GM19035 (cell line): Measurements from ENCODE around the gene TOR3A.

Experiments used
- ATAC-seq: cut with Tn5 transposase; IDR thresholded peaks from one replicate; pipeline ENCODE4 v1.9.1; 2021; ENCODE audit not compliant: unreplicated experiment

The TOR3A gene

DNA sequence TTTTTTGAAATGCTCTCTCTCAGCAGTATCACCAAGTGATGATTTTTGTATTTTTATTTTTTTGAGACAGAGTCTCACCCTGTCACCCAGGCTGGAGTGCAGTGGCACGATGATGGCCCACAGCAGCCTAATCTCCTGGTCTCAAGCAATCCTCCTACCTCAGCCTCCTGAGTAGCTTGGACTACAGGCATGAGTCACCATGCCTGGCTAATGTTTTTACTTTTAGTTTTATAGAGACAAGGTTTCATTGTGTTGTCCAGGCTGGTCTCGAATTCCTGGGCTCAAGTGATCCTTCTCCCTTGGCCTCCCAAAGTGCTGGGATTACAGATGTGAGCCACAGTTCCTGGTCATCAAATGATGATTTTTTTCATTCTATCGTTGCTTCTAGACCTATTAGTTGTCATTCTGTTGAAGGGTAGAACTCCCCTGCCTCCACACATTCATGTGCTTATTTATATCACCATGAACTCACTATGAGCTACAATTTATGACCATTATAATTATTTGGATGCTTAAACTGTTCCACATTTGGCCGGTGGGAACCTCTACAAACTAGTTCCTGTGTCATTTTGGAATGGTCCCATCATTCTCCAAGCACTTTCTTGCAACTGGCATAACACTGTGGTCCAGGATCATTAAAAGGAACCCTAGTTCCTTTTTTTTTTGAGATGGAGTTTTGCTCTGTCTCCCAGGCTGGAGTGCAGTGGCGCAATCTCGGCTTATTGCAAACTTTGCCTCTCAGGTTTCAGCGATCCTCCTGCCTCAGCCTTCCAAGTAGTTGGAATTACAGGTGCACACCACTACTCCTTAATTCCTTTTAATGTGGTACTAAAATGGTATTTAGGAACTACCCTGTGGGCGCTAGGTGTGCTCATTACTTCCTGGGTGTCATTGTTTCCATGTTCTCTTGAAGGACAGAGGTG lies 20.2 kb upstream of the TOR3A start:
- no peak for ATAC-seq

DNA sequence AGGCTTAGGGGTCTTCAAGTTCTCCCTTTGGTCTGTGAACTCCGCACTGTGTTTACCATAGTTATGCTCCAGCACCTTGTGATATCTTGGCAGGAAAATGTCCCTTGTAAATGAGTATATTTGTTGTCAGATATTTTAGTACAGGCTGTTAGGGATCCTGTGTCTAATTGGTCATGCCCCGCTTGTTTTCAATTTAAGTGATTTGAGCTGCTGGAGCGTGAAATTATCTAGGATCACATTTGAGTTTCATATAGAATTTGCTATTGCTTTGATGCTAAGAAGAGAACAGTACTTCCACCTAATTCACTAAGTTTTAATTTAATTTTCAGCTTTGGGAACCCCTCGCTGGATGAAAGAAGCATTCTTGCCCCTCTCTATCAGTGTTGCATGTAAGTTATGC lies 15.4 kb upstream of the TOR3A start:
- ATAC-seq, result no peak

- ATAC-seq, result no peak
Observed at GRCh38 chr1:179077396-179077795, 4.5 kb upstream of the TOR3A start.

DNA sequence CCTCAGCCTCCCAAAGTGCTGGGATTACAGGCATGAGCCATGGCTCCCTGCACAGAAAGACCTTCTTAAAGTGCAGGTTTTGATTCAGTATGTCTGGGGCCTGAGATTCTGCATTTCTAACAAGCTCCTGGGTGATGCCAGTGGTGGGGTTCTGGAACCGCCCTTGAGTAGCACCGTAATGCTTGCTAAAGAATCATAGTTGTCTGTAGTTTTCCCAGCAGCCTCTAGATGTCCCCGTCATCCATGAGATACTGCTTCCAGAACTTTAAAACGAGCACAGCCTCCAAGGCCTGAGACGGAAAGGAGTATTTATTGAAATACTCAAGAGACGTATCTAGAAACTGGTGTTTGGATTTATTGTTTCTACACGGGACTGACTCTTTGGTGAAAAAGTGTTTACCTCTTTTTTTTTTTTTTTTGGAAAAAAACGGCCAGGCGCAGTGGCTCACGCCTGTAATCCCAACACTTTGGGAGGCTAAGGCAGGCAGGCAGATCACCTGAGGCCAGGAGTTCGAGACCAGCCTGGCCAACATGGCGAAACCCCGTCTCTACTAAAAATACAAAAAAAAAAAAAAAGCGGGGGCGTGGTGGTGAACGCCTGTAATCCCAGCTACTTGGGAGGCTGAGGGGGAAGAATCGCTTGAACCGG lies 2.6 kb upstream of the TOR3A start:
- peak; percentile 18 for ATAC-seq

DNA sequence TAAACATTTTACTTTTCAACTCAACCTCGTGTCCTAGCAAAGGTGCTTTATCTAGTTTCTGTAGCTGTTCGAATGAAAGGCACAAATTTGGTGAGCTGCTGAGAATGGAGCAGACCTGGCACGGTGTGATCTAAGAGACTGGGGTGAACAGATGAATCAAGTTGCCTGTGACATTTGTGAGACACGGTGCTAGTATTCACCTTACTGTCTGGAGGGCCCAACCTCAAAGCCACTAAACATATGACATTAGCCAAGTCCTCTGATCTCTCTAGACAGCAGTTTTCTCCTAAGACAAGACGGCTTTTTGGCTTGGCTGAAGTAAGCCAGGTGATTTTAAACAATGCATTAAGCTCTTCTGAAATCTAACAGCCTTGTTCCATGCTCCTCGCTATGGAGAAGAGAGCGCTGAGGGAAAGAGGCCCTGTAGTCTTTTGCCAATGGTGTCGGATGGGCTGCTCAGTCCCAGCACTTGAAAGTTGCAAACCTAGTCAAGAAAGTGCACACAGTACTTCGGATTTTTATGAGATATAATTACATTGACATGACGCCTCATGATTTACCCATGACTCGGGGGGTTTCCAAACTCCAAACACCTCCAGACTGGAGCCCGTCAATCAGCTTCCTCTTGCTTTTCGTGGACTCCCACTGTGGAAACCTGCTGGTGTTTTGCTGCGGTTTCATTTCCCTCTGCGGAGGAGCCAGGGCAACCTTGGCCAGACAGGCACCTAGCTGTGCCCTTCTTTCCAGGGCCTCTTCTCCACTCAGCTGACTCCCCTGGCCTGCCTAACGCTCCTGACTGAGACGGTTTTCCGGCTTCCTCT lies 794 bp upstream of the TOR3A start:
- peak; percentile 20 for ATAC-seq

DNA sequence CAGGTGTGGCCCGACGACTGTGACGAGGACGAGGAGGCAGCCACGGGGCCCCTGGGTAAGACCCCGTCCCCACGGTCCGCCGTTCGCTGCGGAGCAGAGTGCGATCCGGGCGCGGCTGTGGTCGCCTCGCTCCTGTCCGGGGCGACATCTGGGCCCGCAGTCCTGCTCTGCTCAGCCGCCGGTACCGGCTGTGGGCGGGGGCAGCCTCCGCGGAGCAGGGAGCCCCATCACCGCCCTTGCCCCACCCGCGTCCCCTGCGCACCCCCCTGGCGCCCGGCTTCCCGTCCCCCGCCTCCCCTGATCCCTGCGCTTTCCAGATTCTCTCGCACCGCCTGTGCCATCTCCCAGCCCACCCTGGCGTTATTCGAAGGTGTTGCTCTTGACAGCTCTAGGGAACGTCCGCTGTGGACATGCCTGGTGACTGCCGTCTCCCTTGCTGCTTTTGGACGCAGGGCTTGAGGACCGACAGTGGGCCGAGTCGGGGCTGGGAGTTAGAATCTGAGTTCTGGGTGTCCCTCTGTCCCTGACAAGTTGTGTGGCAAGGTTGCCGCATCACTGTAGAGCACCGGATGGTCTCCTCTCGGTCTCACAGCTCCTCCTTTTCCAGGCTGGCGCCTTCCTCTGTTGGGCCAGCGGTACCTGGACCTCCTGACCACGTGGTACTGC lies 596 bp downstream of the TOR3A start:
- peak; percentile 24 for ATAC-seq

- ATAC-seq, result peak; percentile 0
Observed at GRCh38 chr1:179082999-179083335, 1.1 kb downstream of the TOR3A start.

DNA sequence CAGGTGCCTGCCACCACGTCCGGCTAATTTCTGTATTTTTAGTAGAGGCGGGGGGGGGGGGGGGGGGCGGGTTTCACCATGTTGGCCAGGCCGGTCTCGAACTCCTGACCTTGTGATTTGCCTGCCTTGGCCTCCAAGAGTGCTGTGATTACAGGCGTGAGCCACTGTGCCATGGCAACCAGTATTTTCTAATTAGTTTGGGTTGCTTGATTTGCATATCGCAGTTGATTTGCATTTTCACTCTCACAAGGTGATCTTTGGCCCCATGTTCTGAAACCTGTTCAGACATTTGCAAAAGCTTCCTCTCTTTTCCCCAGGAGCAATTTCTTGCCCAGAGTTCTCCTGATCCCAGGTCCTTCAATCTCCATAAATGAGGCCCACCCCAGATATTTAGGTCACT lies 1.7 kb downstream of the TOR3A start:
- peak; percentile 23 for ATAC-seq

GRCh38 chr1:179087665-179088064 lies 5.8 kb downstream of the TOR3A start:
- no peak for ATAC-seq

GRCh38 chr1:179089827-179090482 lies 8.1 kb downstream of the TOR3A start:
- no peak for ATAC-seq

DNA sequence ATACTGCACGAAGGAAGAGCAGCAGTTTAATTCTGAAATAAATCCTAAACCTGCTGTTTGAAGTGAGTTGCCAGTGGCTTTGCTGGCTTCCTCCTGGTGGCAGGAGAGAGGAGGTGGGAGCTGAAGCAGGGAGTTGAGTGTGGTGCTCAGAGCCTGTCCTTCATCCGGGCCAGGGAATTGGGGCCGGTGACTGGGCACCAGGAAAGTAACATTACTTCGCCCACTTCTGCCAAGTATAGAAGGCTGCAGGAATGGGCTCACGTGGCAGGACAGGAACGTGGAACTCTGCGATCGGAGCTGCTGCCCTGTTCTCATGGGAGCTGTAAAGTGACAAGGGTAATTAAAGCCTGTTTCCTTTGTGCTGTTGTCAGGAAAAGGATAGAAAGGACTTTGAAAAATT lies 8.7 kb downstream of the TOR3A start:
- ATAC-seq, result no peak

GRCh38 chr1:179090923-179091322 lies 9.1 kb downstream of the TOR3A start:
- no peak for ATAC-seq

DNA sequence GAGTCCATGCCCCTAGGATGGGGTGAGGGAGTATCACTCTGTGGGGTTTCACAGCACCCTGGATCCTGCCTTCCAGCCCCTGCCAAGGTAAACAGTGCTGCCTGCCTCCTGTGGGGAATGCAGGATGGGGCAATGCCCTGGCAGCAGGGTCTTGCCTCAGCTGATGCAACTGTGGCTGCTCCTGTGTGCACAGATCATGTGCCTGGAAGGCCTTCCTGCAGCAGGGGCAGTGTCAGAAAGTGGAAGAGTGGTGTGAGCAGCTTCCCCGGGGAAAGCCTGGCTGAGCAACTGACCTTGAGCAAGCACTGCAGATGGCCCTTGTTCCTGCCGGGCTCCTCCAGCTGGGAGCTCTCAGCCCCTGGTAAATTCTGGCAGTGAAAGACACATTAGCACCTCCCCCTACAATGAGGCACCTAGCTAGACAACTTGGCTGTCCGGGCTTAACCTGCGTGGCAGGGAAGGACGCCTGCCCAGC lies 9.9 kb downstream of the TOR3A start:
- ATAC-seq, result no peak

GRCh38 chr1:179092896-179093461 lies 11.1 kb downstream of the TOR3A start:
- ATAC-seq, result no peak

- no peak for ATAC-seq
Observed at GRCh38 chr1:179094818-179095217, 12.9 kb downstream of the TOR3A start.

- no peak for ATAC-seq
Observed at GRCh38 chr1:179095377-179095776, 13.5 kb downstream of the TOR3A start.

DNA sequence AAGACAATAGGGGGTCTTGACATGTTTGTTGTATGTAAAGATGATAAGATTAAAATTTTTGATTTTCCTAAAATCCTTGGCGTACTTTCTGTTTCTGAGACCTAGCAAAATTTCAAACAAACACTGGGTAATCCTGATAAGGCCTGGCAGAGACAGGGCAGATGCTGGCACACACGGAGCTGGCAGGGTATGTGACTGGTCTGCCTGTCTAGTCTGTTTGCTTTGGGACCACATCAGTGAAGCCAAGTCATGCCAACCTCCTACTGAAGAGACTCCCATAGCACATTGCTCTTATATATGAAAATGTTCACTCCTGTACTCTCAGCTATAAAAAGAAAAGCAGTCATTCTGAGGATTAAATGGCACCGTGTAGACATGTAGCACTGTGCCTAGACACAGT lies 14.1 kb downstream of the TOR3A start:
- no peak for ATAC-seq

DNA sequence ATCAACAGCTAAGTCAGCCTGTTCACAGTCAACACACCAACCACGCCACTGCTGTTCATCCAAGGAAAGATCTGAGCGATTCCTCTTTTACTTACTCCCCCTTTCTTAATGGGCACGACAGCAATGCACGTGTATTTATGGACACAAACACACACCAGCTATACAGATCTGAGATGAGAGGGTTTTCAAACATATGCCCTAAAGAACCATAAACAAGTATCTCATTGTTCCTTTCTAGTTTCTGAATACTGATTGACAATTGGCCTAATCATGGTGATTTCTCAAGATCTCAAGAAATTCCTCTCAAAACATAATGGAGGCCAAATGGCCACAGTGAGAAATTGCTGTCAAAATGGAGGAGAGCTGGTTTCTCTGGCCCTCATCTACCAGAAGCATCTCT lies 18.0 kb downstream of the TOR3A start:
- ATAC-seq, result no peak

- no peak for ATAC-seq
Observed at GRCh38 chr1:179101566-179101965, 19.7 kb downstream of the TOR3A start.

DNA sequence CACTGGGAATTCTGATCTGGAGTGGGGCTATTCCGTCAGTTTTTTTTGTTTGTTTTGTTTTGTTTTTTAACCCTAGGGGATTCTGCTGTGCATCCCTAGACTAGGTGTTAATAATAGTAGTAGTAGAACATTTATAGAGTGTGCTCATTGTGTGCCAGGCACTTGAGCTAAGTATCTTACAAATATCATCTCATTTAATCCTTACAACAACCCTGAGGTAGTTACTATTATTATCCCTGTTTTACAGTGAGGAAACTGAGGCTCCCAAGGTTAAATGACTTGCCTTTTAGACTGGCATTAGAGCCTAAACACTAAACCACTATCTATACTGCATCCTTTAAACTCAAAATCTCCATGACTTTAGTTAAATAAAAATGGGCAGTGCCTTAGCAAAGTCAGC lies 22.1 kb downstream of the TOR3A start:
- no peak for ATAC-seq
